ENCODE measurements around the gene TRMT44.

TRMT44 gene

GRCh38 chr4:8495803-8496202 lies 55.2 kb downstream of the TRMT44 start:
- TF ChIP-seq CTCF (conservative IDR thresholded peaks at IDR 0.05; ENCODE audit: low read depth, low read length), result no peak
- no peaks in the 10 kb centered on the region for H3K4me1 ChIP-seq (ENCODE audit: low read depth, poor library complexity, severe bottlenecking)
- H3K27ac ChIP-seq, result no peak overlapping the region
- H3K4me3 ChIP-seq (IDR thresholded peaks at IDR 0.05; ENCODE audit: insufficient read depth, low read depth, low read length), result no peak overlapping the region
- no peak overlapping the region for H2AFZ ChIP-seq (ENCODE audit: low read depth)
- no peaks in the 10 kb centered on the region for H3K79me2 ChIP-seq (ENCODE audit: insufficient read depth, low read depth)
- no peak overlapping the region for H3K4me2 ChIP-seq
- H3K36me3 ChIP-seq (ENCODE audit: insufficient read depth), result no peaks in the 10 kb centered on the region
- no peak overlapping the region for H3K9ac ChIP-seq
- H3K27me3 ChIP-seq (ENCODE audit: insufficient read depth, low read depth), result no peaks in the 10 kb centered on the region
- no peaks in the 10 kb centered on the region for H4K20me1 ChIP-seq (ENCODE audit: insufficient read depth)

GRCh38 chr4:8497762-8498161 lies 57.2 kb downstream of the TRMT44 start:
- Histone ChIP-seq H3K27me3 (ENCODE audit: insufficient read depth, low read depth) (no peaks in the 10 kb centered on the region), H3K27ac (no peak overlapping the region), H4K20me1 (ENCODE audit: insufficient read depth) (no peaks in the 10 kb centered on the region), H3K4me1 (ENCODE audit: low read depth, poor library complexity, severe bottlenecking) (no peaks in the 10 kb centered on the region), H3K4me3 (IDR thresholded peaks at IDR 0.05; ENCODE audit: insufficient read depth, low read depth, low read length) (no peak overlapping the region), H3K4me2 (no peak overlapping the region), H3K79me2 (ENCODE audit: insufficient read depth, low read depth) (no peaks in the 10 kb centered on the region), H2AFZ (ENCODE audit: low read depth) (no peak overlapping the region), H3K36me3 (ENCODE audit: insufficient read depth) (no peaks in the 10 kb centered on the region), H3K9ac (no peak overlapping the region)
- TF ChIP-seq CTCF (conservative IDR thresholded peaks at IDR 0.05; ENCODE audit: low read depth, low read length), result no peak

GRCh38 chr4:8500966-8501365 lies 60.4 kb downstream of the TRMT44 start:
- Histone ChIP-seq H3K79me2 (ENCODE audit: insufficient read depth, low read depth) (no peaks in the 10 kb centered on the region), H3K9ac (no peak overlapping the region), H2AFZ (ENCODE audit: low read depth) (no peak overlapping the region), H3K27me3 (ENCODE audit: insufficient read depth, low read depth) (no peaks in the 10 kb centered on the region; the same call in 1 of the 2 replicates), H3K36me3 (ENCODE audit: insufficient read depth) (no peaks in the 10 kb centered on the region), H3K4me3 (IDR thresholded peaks at IDR 0.05; ENCODE audit: insufficient read depth, low read depth, low read length) (no peak overlapping the region), H4K20me1 (ENCODE audit: insufficient read depth) (no peaks in the 10 kb centered on the region), H3K27ac (no peak overlapping the region), H3K4me2 (no peak overlapping the region), H3K4me1 (ENCODE audit: low read depth, poor library complexity, severe bottlenecking) (no peaks in the 10 kb centered on the region)
- TF ChIP-seq CTCF (conservative IDR thresholded peaks at IDR 0.05; ENCODE audit: low read depth, low read length), result no peak

- no peak for TF ChIP-seq CTCF (conservative IDR thresholded peaks at IDR 0.05; ENCODE audit: low read depth, low read length)
- no peaks in the 10 kb centered on the region for H4K20me1 ChIP-seq (ENCODE audit: insufficient read depth)
- H3K9ac ChIP-seq, result no peak overlapping the region
- no peak overlapping the region for H2AFZ ChIP-seq (ENCODE audit: low read depth)
- no peak overlapping the region for H3K4me3 ChIP-seq (IDR thresholded peaks at IDR 0.05; ENCODE audit: insufficient read depth, low read depth, low read length)
- H3K27ac ChIP-seq, result no peak overlapping the region
- H3K27me3 ChIP-seq (ENCODE audit: insufficient read depth, low read depth), result no peaks in the 10 kb centered on the region; the same call in 1 of the 2 replicates
- no peaks in the 10 kb centered on the region for H3K36me3 ChIP-seq (ENCODE audit: insufficient read depth)
- H3K79me2 ChIP-seq (ENCODE audit: insufficient read depth, low read depth), result no peaks in the 10 kb centered on the region
- H3K4me2 ChIP-seq, result no peak overlapping the region
- H3K4me1 ChIP-seq (ENCODE audit: low read depth, poor library complexity, severe bottlenecking), result no peaks in the 10 kb centered on the region
These were observed 61.2 kb downstream of the TRMT44 start for GRCh38 chr4:8501781-8502180.
